Epithelial cell of prostate (primary cell): ENCODE results near the gene HDAC3.

ENCODE experiments used
- DNase-seq: peaks from one replicate; pipeline ENCODE4 v3.0.0-alpha.2; 2011; ENCODE audit warnings: low read depth, low spot score
- H3K27ac ChIP-seq: fragments of 450-650 bp; 2 replicates; pipeline ENCODE4 v1.5.1; 2017; ENCODE audit warnings: mild to moderate bottlenecking

Gene HDAC3

GRCh38 chr5:141662028-141662427 lies 25.4 kb upstream of the HDAC3 start:
- H3K27ac ChIP-seq: no peak overlapping the region
- DNase-seq: no peak

DNA sequence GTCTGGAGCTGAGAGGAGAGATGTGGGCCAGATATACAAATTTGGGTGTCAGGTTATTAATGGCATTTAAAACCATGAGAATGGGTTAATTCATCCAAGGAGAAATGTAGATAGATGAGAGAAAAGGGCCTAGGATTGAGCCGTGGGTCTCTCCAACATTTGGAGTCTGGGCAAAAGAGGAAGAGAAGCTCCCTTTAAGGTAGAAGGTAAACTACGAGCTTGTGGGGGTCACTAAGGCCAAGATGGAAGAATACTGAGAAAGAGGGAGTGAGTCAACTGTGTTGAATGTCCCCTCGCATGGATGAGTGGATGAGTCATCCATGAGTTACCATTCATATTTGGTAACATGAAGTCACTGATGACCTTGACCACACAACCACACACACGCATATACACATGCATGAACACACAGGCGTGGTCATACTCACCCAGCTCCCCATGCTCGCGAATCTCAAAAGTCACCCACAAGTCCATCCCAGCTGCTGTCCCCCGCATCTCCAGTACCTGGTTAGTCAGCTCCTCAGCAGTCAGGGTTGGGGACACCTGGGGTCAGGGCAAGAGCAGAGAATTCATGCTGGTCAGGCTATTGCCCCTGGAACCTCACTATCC lies 21.4 kb upstream of the HDAC3 start:
- H3K27ac ChIP-seq: no peak overlapping the region
- peak; percentile 53 for DNase-seq

- no peak for DNase-seq
- H3K27ac ChIP-seq: no peak overlapping the region
Measured at GRCh38 chr5:141657404-141657803, 20.8 kb upstream of the HDAC3 start.

DNA sequence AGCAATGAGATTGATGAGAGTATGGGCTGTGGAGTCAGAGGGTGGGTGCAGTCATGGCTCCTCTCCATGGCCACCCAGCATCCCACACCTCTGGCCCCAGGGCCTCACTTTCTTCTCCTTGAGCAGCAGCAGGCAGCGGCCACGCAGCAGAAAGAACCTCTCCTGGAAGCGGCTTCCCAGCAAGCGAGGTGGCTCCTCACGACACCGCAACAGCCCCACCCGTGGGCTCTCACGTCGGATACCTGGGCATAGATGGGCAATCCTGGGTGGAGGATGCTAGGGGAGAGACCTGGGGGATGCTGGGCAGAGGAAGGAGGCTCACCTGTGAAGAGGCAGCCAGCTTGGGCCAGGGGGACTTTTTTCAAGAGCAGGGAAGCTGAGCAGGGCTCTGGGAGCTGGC lies 19.7 kb upstream of the HDAC3 start:
- no peak overlapping the region for H3K27ac ChIP-seq
- DNase-seq: no peak

- no peak overlapping the region for H3K27ac ChIP-seq
- no peak for DNase-seq
Measured at GRCh38 chr5:141655020-141655419, 18.4 kb upstream of the HDAC3 start.

- no peak overlapping the region for H3K27ac ChIP-seq
- no peak for DNase-seq
Measured at GRCh38 chr5:141654298-141654697, 17.6 kb upstream of the HDAC3 start.

GRCh38 chr5:141651728-141652105 lies 15.1 kb upstream of the HDAC3 start:
- H3K27ac ChIP-seq: peak overlapping the region; percentile 1
- no peak for DNase-seq

DNA sequence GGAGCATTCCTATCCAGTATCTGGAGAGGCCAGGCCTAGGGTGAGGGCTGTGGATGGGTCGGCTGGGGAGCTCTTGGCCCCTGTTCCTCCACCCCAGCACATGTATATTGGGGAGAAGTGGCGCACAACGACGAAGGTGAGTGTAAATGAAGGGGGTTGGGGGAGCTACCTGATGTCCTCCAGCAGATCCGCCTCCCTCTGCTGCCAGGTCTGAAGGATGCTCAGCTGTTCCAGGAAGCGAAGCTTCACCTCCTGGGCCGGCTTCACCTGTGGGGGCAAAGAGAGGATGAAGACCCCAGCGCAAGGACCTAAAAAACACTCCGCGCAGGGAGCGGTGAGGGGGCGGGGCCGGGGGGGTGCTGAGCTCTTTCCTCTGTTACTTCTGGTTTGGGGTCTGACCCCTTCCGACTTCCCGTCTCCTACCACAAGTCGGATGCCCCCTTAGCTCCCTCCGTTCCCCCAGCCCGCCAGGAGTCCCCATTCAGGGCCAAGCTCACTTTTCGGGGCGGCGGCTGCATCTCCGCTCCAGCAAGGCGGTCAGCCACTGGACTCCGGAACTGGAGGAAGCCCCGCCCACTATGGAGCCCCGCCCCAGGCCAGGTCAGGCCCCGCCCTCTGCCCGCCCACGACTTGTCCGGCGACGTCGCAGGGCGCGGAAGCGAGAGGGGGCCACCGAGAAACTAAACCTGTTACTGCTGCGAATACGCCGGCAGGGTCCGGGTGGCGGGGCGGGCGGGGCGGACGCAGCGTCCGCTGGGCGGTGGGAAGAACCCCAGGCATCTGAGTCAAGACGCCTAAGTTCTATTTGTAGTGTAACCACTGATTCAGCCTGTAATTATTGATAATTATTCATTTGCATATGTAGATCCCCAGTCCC lies 14.4 kb upstream of the HDAC3 start, which contains the start of gene FCHSD1:
FCHSD1 (minus strand) TSS at position 568 of the 877 bp plus-strand sequence; CDS start at position 518, 50 bp downstream.
- peak within 1 kb of the TSS; percentile 1 for H3K27ac ChIP-seq
- no peak for DNase-seq

DNA sequence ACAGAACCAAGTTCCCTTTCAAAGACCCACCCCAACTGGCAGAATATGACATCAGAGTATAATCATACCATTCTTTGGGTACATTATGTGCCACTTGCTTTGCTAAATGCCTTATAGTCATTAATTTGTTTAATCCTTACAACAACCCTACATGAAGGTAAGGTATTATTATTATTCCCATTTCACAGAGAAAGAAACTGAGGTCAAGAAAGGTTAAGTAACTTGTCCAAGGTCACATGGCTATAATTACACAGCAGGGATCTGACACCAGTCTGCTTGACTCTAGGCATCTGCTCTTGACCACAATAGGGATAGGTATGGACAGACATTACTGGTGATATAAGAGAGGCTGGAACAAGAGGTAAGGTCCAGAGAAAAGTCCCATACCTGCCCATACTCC lies 13.3 kb upstream of the HDAC3 start:
- H3K27ac ChIP-seq: no peak overlapping the region

GRCh38 chr5:141649056-141649688 lies 12.5 kb upstream of the HDAC3 start:
- no peak overlapping the region for H3K27ac ChIP-seq
- DNase-seq: no peak

More for the DNA sequence above, 13.3 kb upstream of the HDAC3 start:
- DNase-seq: no peak

GRCh38 chr5:141647851-141648250 lies 11.2 kb upstream of the HDAC3 start:
- no peak overlapping the region for H3K27ac ChIP-seq
- DNase-seq: no peak

DNA sequence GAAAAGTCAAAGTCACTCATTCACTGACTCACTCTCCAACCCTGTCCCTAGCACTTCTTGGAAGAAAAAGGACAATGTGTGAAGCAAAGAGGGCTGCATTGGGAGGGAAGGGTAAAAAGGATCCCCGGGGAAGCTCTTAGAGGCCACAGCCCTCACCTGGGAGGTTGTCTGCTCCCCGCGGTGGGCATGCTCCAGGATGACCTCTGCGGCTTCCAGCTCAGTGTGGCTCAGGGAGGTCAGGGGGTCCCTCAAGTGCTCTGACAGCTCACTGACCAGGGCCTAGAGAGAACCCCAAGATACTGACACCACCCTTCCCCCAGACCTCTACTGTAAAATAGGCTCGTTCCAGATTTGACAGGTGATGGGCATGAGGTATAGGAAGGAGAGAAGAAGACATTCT lies 10.6 kb upstream of the HDAC3 start:
- H3K27ac ChIP-seq: no peak overlapping the region
- DNase-seq: no peak

DNA sequence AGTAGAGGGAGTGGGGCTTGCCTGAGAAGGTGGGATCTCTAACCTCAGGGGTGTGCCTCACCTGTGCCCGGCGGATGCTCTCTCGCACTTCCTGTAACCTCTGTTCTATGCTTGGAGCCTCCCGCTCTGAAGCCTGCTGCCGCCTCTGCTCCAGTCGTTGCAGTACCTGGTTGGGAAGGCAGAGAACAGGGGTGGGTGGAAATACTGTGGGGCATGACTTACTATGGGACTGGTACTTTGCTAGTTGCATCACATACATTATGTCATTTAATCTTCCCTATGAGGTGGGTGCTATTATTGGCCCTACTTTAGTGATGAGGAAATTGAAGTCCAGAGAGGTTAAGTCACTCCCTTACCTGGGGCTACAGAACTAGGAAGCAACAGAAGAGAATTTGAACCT lies 9.4 kb upstream of the HDAC3 start:
- DNase-seq: peak; percentile 27
- no peak overlapping the region for H3K27ac ChIP-seq

GRCh38 chr5:141641634-141642267 lies 5.1 kb upstream of the HDAC3 start:
- H3K27ac ChIP-seq: no peak overlapping the region
- DNase-seq: peak; percentile 60

DNA sequence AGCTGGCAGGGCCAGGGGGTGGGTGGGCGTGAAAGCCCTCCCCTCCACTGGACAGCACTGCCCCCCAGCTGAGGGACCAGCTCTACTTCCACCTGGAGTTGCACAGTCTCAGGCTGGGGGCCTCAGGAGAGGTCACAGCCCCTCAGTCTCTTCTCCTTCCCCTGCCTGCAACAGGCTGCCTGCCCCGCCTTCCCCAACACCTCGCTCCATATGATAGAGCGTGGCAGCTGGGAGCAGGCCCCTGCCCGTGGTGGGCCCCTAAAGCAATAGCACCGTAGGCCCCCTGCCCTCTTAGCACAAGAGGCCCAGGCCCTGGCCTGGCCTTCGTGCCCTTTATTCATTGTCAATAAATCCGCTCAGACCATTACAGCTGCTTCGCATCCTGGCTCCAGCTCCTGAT lies 4.0 kb upstream of the HDAC3 start:
- H3K27ac ChIP-seq: no peak overlapping the region
- DNase-seq: no peak

DNA sequence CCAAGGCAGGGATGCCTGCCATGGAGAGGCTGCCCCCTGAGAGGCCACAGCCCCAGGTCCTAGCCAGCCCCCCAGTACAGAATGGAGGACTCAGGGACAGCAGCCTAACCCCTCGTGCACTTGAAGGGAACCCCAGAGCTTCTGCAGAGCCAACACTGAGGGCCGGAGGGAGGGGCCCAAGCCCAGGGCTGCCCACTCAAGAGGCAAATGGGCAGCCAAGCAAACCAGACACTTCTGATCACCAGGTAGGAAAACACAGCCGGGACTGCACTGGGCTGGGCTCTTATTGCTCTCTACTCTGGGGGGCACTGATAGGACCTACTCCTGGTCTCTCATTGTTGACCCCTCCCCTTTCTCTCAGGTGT lies 3.4 kb upstream of the HDAC3 start:
- no peak overlapping the region for H3K27ac ChIP-seq
- no peak for DNase-seq

DNA sequence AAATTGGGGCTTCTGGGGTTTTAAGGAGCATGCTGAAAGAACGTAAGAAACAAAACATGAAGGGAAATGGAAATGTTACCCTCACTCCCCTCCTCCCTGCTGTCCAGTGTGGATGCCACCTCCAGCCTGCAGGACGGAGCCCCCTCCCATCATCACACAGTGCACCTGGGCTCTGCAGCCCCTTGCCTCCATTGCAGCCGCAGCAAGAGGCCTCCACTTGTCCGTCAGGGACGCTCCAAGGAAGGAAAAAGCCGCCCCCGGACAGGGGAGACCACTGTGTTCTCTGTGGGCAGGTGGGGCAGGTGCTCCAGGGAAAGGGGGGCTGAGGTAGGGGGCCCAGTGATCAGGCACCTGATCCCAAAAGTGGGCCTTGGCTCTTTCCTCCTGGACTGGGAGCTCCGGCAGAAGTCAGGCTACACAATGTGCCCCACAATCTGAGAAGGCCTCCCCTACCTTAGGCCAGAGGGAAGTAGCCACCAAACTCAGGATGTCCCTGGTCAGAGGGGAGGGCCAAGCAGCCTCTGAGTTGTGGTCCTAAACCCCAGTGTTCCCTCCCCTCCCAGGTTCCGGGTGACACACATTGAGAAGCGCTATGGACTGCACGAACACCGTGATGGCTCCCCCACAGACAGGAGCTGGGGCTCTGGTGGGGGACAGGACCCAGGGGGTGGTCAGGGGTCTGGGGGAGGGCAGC lies 2.9 kb upstream of the HDAC3 start:
- no peak for DNase-seq
- H3K27ac ChIP-seq: no peak overlapping the region

- no peak overlapping the region for H3K27ac ChIP-seq
- no peak for DNase-seq
Measured at GRCh38 chr5:141638771-141639170, 2.1 kb upstream of the HDAC3 start.

- peak overlapping the region; percentile 58 for H3K27ac ChIP-seq
- DNase-seq: no peak
Measured at GRCh38 chr5:141637767-141638419, 1.2 kb upstream of the HDAC3 start.
